Measurements from ENCODE around the gene EDAR. TPM values are rescaled to one million over a fixed set of nuclear protein-coding genes. Genes with fewer than 3 reads are reported as not detected.

Gene EDAR
- polyA plus RNA-seq, 6 donors from 2014 or later: 0.05 TPM; not detected in 5

DNA sequence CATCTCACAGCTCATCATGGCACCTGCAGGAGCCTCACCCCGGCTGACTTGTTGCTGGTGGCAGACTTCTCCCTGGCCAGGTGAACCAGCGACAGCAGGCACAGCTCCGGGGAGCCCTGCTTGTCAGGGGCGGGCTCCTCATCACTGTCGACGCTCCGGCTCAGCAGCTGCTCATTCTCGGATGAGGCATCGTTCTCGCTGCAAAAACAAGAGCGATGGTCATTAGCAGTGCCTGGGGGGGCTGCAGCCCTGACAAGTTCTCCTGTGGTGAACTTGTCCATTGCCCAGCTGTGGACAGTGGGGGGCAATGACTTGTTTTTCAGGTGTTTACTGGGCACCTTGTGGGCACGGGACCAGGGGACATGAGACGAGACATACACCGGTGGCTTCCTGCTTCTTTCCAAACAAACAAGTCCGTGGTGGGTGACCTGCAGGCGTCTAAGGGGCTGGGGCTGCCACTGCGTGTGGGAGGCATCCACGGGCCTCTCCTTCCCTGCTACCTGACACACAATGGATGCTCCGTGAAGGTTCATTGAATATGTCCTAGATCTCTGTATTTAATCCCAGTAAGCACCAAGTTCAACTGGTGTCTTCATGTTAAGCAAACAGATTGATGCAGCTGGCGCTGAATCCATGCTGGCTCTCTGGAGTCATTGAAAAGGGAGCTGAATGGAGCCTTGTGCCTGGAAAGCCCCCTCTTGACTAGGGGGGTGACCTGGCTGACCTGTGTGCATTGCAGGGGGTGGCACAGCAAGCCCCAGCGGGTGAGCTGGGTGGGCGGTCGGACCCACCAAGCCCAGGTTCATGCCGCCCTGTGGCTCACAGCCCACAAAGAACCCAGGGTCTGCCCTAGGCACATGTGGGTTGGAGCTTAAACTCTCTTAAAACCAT lies 81.0 kb downstream of the EDAR start:
- no peak for ATAC-seq (ENCODE audit: low read depth in 2 of 2)
- Mint-ChIP-seq H3K4me1 (no peaks in the 10 kb centered on the region), H3K9me3 (no peaks in the 10 kb centered on the region)

DNA sequence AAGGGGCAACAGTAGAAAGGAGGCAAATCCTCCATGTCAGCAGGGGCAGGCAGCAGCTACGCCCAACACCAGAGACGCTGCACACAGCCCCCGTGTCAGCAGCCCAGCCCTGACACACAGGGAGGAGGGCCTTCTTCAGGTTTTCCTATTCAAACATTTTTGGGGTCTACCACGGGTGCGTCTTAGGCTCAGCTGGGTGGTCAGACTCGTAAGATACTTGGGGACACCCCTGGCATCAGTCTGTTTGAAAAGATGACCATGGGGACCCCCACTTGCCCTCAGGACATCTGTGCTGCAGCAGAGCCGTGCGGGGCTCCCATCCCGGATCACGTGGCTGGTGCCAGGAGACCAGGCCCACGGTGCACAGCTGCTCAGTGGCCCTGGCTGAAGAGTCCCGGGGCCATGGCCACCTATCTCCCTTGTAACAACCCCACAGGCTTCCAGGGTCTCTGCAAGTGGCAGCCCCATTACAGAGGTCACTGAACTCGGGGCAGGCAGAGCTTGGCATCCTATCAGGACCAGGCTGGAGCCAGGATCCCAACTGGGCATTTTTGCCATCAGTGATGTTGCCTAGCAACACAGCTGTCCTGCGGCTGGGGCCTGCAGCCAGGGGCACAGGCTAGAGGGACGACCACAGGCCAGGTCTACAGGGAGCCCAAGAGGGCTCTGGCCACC lies 82.5 kb downstream of the EDAR start:
- no peak for ATAC-seq (ENCODE audit: low read depth in 2 of 2)
- H3K27me3 Mint-ChIP-seq: no peaks in the 10 kb centered on the region
- H3K9me3 Mint-ChIP-seq: peaks cover 0 to under 1% (median 0%) of the 10 kb centered on the region in 7 donors
- H3K4me1 Mint-ChIP-seq: no peaks in the 10 kb centered on the region
- H3K4me3 Mint-ChIP-seq: no peak overlapping the region
- no peaks in the 10 kb centered on the region for H3K36me3 Mint-ChIP-seq
- H3K27ac Mint-ChIP-seq: no peak overlapping the region
- no peak for DNase-seq

More for the DNA sequence above, 81.0 kb downstream of the EDAR start:
- no peak overlapping the region for H3K4me3 Mint-ChIP-seq
- no peak for DNase-seq
- no peaks in the 10 kb centered on the region for H3K27me3 Mint-ChIP-seq
- H3K27ac Mint-ChIP-seq: peak overlapping the region in 1 of 6 donors; percentile 24
- H3K36me3 Mint-ChIP-seq: no peaks in the 10 kb centered on the region

DNA sequence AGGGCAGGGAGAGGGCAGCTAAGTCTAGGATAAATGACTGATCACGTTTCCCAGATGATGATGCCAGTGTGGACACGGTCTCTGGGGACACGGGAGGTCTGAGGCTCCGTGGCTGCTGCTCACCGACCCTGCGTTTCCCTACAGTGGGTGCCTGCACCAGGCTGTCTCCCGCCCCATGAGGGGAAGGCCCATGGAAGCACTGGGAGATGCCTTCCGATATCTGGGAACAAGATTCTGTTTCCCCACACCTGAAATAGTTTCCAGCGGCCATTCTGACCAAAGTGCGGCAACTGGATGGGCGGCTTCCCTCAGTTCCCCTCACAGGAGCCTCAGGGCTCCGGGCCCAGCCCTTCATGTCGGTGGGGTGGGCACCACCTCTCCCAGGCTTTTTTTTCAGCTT lies 83.1 kb downstream of the EDAR start:
- H3K9me3 Mint-ChIP-seq: peaks cover 0 to 7% (median 2%) of the 10 kb centered on the region in 7 donors
- DNase-seq (no peak), ATAC-seq (ENCODE audit: low read depth in 2 of 2) (no peak)
- H3K27ac Mint-ChIP-seq: no peak overlapping the region
- H3K27me3 Mint-ChIP-seq: no peaks in the 10 kb centered on the region
- H3K4me3 Mint-ChIP-seq: no peak overlapping the region
- H3K4me1 Mint-ChIP-seq: no peaks in the 10 kb centered on the region
- peaks cover 0 to 3% of the 10 kb centered on the region in 2 donors for H3K36me3 Mint-ChIP-seq

DNA sequence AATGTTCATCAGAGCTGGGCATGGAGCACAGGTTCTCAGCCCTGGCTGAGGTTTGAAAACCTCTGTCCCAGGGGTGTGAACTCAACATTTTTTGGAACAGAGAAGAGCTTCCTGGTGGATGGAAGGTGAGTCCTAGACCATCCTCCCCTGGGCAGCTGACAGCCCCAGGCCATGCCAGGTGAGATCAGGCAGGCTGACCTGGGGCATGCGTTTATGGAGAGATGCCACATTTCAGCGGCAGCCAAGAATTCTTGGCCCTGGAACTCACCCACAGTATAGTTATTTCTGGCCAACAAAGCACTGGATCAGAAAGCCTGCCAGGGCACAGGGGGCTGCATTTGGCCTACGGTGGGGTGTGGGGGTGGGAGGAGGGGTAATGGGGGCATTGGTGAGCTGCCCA lies 83.8 kb downstream of the EDAR start:
- peaks cover 2 to 15% (median 7%) of the 10 kb centered on the region in 7 donors for H3K9me3 Mint-ChIP-seq
- H3K27me3 Mint-ChIP-seq: no peaks in the 10 kb centered on the region
- no peaks in the 10 kb centered on the region for H3K4me1 Mint-ChIP-seq
- ATAC-seq (ENCODE audit: low read depth in 2 of 2): no peak
- no peak overlapping the region for H3K4me3 Mint-ChIP-seq
- H3K27ac Mint-ChIP-seq: no peak overlapping the region
- DNase-seq: no peak
- peaks cover 0 to 8% of the 10 kb centered on the region in 2 donors for H3K36me3 Mint-ChIP-seq

DNA sequence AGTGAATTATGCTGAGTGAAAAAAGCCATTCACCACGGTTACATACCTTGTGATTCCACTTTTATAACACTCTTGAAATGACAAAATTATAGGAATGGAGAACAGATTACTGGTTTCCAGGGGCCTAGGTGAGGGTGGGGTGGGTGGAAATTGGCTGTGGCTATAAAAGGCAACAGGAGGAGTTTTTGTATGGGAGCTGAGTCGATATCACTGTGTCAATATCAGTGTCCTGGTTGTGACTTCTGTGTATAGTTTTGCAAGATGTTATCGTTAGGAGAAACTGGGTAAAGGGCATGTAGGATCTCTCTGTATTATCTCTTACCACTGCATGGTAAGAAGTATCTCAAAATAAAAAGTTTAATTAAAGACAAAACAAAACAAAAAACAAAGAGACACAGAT lies 84.3 kb downstream of the EDAR start:
- peaks cover 2 to 20% (median 8%) of the 10 kb centered on the region in 7 donors for H3K9me3 Mint-ChIP-seq
- no peak overlapping the region for H3K4me3 Mint-ChIP-seq
- H3K27ac Mint-ChIP-seq: no peak overlapping the region
- no peaks in the 10 kb centered on the region for H3K27me3 Mint-ChIP-seq
- peaks cover 0 to 8% of the 10 kb centered on the region in 2 donors for H3K36me3 Mint-ChIP-seq
- no peaks in the 10 kb centered on the region for H3K4me1 Mint-ChIP-seq
- ATAC-seq (ENCODE audit: low read depth in 2 of 2) (no peak), DNase-seq (no peak)

DNA sequence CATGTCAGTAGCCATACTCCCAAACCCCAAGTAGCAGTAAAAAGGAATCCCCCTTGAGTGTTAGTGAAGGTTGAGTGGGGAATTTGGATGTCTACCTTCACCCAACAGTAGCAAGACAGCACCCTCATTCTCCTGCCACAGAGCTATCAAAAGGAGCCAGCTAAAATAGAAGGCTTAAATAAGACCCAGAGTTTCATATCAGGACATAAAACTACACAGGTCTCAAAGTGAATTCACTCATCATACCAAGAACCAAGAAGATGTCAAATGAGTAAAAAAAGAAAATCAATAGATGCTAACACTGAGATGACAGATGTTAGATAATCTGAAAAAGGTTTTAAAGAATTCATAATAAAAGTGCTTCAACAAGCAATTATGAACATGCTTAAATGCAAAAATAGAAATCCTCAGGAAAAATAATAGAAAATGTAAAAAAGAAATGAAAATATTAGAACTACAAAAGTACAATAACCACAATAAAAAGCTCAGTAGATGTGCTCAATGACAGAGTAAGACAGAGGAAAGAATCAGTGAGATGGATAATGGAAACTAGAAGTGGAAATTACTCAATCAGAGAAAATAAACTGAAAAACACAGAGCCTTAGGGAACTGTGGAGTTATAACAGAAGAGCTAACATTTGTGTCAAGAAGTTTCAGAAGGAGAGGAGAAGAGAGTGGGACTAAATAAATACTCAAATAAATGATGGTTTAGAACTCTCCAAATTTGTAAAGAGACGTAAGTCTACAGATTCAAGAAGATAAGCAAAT lies 90.5 kb downstream of the EDAR start:
- no peaks in the 10 kb centered on the region for H3K4me1 Mint-ChIP-seq
- H3K9me3 Mint-ChIP-seq: peaks cover 8 to 26% (median 11%) of the 10 kb centered on the region in 7 donors
- ATAC-seq (ENCODE audit: low read depth in 2 of 2) (no peak), DNase-seq (no peak)
- H3K4me3 Mint-ChIP-seq: no peak overlapping the region
- peak overlapping the region in 1 of 6 donors; percentile 60 for H3K27ac Mint-ChIP-seq
- H3K36me3 Mint-ChIP-seq: peaks cover 7 to 8% of the 10 kb centered on the region in 2 donors
- peaks cover 0 to 11% (median 0%) of the 10 kb centered on the region in 3 donors for H3K27me3 Mint-ChIP-seq

DNA sequence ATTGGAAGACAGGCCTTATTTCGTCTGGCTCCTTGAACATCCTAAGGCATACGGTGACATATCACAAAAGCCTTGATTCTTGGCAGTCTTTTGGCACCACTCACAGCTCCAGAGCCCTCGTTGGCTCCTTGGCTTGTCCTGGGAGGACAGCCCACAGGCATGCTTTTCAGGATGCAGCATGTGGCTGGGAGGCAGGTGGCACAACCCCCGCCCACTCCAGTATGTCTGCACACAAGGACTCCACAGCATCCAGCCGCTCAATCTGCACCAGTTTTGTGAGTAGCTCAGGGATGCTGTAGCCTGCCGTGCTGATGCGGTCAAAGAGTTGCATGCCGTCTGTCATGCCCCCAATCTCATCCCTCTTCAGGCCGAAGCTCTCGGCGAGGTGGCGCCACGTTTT lies 92.3 kb downstream of the EDAR start:
- H3K36me3 Mint-ChIP-seq: peaks cover 11 to 16% of the 10 kb centered on the region in 2 donors
- no peak for DNase-seq
- no peaks in the 10 kb centered on the region for H3K4me1 Mint-ChIP-seq
- no peak for ATAC-seq (ENCODE audit: low read depth in 2 of 2)
- H3K27me3 Mint-ChIP-seq: peaks cover 0 to 11% (median 0%) of the 10 kb centered on the region in 3 donors
- H3K4me3 Mint-ChIP-seq: no peak overlapping the region
- H3K27ac Mint-ChIP-seq: no peak overlapping the region
- H3K9me3 Mint-ChIP-seq: peaks cover 10 to 26% (median 12%) of the 10 kb centered on the region in 7 donors

DNA sequence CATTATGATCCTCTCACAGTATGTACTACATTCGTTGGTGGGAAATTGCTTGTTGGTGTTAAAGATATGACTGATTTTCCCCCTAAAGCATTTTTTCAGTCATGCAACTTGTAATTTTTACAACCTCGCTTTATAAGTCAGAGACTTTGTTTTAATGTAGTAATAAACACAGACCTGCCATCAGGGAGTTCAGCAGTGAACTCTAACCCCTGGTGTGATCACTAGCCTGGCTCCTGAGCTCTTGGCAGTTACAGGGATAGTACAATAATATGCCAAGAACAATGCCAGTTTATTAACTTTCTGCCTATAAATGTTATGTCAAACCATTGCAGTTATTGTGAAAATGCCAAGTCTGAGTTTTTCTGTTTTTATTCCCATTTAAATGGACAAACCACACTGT lies 93.8 kb downstream of the EDAR start:
- ATAC-seq (ENCODE audit: low read depth in 2 of 2) (no peak), DNase-seq (no peak)
- no peaks in the 10 kb centered on the region for H3K4me1 Mint-ChIP-seq
- no peak overlapping the region for H3K27ac Mint-ChIP-seq
- peaks cover 0 to 11% (median 0%) of the 10 kb centered on the region in 3 donors for H3K27me3 Mint-ChIP-seq
- H3K9me3 Mint-ChIP-seq: peaks cover 12 to 32% (median 21%) of the 10 kb centered on the region in 7 donors
- peaks cover 9 to 29% of the 10 kb centered on the region in 2 donors for H3K36me3 Mint-ChIP-seq
- H3K4me3 Mint-ChIP-seq: no peak overlapping the region

DNA sequence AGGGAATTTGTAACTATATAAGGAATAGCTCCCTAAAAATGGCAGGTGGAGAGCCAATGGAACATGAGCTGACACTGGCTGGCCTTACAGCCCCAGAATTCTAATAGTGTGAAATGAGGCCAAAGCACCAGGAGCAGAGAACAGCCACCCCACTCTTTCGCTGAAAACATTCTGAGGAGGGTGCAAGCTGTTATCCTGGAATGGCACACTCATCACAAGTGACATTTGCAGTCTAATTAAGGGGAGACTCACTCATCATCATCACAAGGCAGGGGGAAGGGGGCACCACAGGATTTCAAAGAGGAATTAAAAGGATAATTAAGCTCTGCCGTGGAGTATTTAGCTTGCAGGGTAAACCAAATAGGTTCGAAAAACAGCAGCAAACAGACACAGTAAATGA lies 94.3 kb downstream of the EDAR start:
- H3K4me3 Mint-ChIP-seq: no peak overlapping the region
- no peak overlapping the region for H3K27ac Mint-ChIP-seq
- DNase-seq (no peak), ATAC-seq (ENCODE audit: low read depth in 2 of 2) (no peak)
- H3K27me3 Mint-ChIP-seq: peaks cover 0 to 11% (median 0%) of the 10 kb centered on the region in 3 donors
- no peaks in the 10 kb centered on the region for H3K4me1 Mint-ChIP-seq
- peaks cover 10 to 33% of the 10 kb centered on the region in 2 donors for H3K36me3 Mint-ChIP-seq
- H3K9me3 Mint-ChIP-seq: peaks cover 11 to 33% (median 22%) of the 10 kb centered on the region in 7 donors

DNA sequence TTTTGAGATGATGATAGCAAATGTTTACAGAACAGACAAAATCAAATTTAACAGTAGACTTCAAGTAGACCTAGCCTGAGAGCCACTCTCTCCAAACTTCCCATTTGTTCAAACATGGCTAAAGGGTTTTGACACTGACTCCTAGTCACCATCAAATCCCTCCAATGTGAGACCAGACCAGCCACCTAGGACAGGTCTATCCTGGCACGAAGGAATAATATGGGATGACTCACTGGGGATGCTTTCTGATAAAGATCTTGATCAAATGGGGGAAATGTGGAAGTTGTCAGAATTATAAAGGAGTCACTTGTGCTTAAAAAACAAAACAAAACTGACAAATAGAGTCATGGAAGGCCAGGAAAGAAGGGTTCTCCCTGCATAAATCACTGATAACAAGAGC lies 95.7 kb downstream of the EDAR start:
- Mint-ChIP-seq H3K36me3 (peaks cover 20 to 30% of the 10 kb centered on the region in 2 donors), H3K27me3 (peaks cover 0 to under 1% (median 0%) of the 10 kb centered on the region in 3 donors), H3K4me3 (no peak overlapping the region), H3K27ac (no peak overlapping the region), H3K4me1 (no peaks in the 10 kb centered on the region), H3K9me3 (peaks cover 12 to 38% (median 30%) of the 10 kb centered on the region in 7 donors)
- DNase-seq (no peak), ATAC-seq (ENCODE audit: low read depth in 2 of 2) (no peak)

DNA sequence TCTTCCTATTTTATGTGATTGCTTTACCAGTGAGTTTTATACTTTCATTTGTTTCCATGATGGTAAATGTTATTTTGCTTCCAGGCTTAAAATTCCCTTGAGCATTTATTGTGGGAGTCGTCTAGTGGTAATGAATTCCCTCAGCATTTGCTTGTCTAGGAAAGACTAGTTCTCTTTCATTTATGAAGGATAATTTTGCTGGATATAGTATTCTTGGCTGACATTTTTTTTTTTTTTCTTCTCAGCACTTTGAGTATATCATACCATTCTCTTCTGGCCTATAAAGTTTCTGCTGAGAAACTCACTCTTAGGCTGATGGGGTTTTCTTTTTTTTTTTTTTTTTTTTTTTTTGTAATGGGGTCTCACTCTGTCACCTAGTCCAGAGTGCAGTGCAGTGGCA lies 99.1 kb downstream of the EDAR start:
- Mint-ChIP-seq H3K27me3 (no peaks in the 10 kb centered on the region), H3K4me3 (no peak overlapping the region), H3K4me1 (no peaks in the 10 kb centered on the region), H3K27ac (no peak overlapping the region), H3K9me3 (peaks cover 12 to 58% (median 40%) of the 10 kb centered on the region in 7 donors), H3K36me3 (peaks cover 20 to 30% of the 10 kb centered on the region in 2 donors)
- ATAC-seq (ENCODE audit: low read depth in 2 of 2): no peak
- no peak for DNase-seq

DNA sequence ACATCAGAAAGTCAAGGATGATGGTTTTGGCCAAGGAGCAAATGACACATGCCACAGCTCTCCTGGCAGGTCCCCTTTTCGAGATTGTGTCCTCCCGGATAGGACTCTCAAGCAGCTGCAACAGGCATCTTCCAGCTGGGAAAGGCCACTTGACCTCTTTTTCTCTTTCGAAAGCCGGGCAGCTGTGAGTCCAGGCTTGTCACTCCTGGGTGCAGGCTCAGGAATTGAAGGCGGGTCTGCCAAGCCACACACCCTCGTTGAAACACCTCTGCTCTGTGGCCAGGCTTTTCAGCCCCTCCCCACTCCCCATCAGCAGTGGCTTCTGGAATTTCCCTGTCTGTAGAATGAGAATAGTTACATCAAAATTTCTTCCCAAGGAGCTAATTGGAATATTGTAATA lies 104.4 kb downstream of the EDAR start:
- H3K4me3 Mint-ChIP-seq: no peak overlapping the region
- H3K27me3 Mint-ChIP-seq: no peaks in the 10 kb centered on the region
- peaks cover 4 to 8% of the 10 kb centered on the region in 2 donors for H3K36me3 Mint-ChIP-seq
- no peak for ATAC-seq (ENCODE audit: low read depth in 2 of 2)
- H3K4me1 Mint-ChIP-seq: no peaks in the 10 kb centered on the region
- peaks cover 13 to 61% (median 32%) of the 10 kb centered on the region in 7 donors for H3K9me3 Mint-ChIP-seq
- no peak overlapping the region for H3K27ac Mint-ChIP-seq
- DNase-seq: no peak

DNA sequence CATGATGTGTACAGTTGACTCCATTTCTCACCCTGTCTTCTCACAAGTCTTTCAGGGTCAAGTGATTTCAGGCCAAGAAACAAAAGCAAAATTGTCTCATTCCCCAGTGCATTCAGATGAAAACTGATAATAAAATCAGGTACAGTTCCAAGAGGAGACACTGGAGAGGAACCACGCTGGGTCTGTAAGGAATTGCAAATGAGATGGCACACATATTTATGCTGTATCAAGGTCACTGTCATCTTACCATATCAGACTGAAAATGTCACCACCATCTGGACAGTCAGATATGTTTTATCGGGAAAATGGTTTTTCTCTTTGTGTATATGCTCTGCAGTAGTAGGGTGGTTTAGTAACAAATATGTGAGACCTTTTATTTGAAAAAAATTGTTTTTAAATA lies 110.7 kb downstream of the EDAR start:
- Mint-ChIP-seq H3K9me3 (peaks cover 7 to 34% (median 15%) of the 10 kb centered on the region in 7 donors), H3K4me1 (no peaks in the 10 kb centered on the region), H3K4me3 (no peak overlapping the region), H3K27ac (no peak overlapping the region), H3K27me3 (no peaks in the 10 kb centered on the region), H3K36me3 (peaks cover 0 to 13% of the 10 kb centered on the region in 2 donors)
- DNase-seq: no peak
- no peak for ATAC-seq (ENCODE audit: low read depth in 2 of 2)

Measured in naive B cell (primary cell).